Pulmonary artery endothelial cell (primary cell): Measurements from ENCODE around the gene COL8A1. TPM values are rescaled to one million over a fixed set of nuclear protein-coding genes. Genes with fewer than 3 reads are reported as not detected.

Experiments used
- DNase-seq: peaks from one replicate; pipeline ENCODE4 v3.0.0-alpha.2; 2011; ENCODE audit warnings: low read depth, low spot score
- total RNA-seq: library from RNA; depleted of rRNA; stranded (reverse); fragments of >200 nt; gene quantifications from 2 replicates; pipeline ENCODE4 v1.2.3, GENCODE V29; 2014

Gene COL8A1
- total RNA-seq, 1 donor from 2014 or later, result 251 TPM

GRCh38 chr3:99669879-99670555, 31.6 kb downstream of the COL8A1 start:
- no peak for DNase-seq

GRCh38 chr3:99670556-99670950, 32.2 kb downstream of the COL8A1 start:
- no peak for DNase-seq

- DNase-seq, result no peak
These were observed 35.8 kb downstream of the COL8A1 start for GRCh38 chr3:99674086-99674789.

GRCh38 chr3:99678023-99678422, 39.6 kb downstream of the COL8A1 start:
- no peak for DNase-seq

- no peak for DNase-seq
These were observed 40.5 kb downstream of the COL8A1 start for GRCh38 chr3:99678896-99679295.

- no peak for DNase-seq
These were observed 43.1 kb downstream of the COL8A1 start for GRCh38 chr3:99681512-99681911.

GRCh38 chr3:99681976-99682375, 43.6 kb downstream of the COL8A1 start:
- no peak for DNase-seq

- no peak for DNase-seq
These were observed 45.1 kb downstream of the COL8A1 start for GRCh38 chr3:99683465-99683864.

GRCh38 chr3:99683876-99684275, 45.5 kb downstream of the COL8A1 start:
- no peak for DNase-seq

GRCh38 chr3:99684644-99685043, 46.2 kb downstream of the COL8A1 start:
- no peak for DNase-seq

- DNase-seq, result no peak
These were observed 48.1 kb downstream of the COL8A1 start for GRCh38 chr3:99686469-99686868.

GRCh38 chr3:99686955-99687612, 48.7 kb downstream of the COL8A1 start:
- no peak for DNase-seq

GRCh38 chr3:99690761-99691369, 52.5 kb downstream of the COL8A1 start:
- no peak for DNase-seq

GRCh38 chr3:99693636-99694035, 55.2 kb downstream of the COL8A1 start:
- DNase-seq, result no peak

GRCh38 chr3:99696497-99696896, 58.1 kb downstream of the COL8A1 start:
- no peak for DNase-seq

- DNase-seq, result no peak
These were observed 58.9 kb downstream of the COL8A1 start for GRCh38 chr3:99697250-99697649.

- no peak for DNase-seq
These were observed 60.5 kb downstream of the COL8A1 start for GRCh38 chr3:99698932-99699331.

GRCh38 chr3:99699841-99700240, 61.4 kb downstream of the COL8A1 start:
- DNase-seq, result no peak

GRCh38 chr3:99700631-99701268, 62.4 kb downstream of the COL8A1 start:
- DNase-seq, result no peak

- no peak for DNase-seq
These were observed 64.9 kb downstream of the COL8A1 start for GRCh38 chr3:99702953-99703943.
